Fibroblast of skin of left quadriceps (primary cell): Measurements from ENCODE around the gene ZNF554.
"Not testable (repeated sequence)": the region's sequence is repeated elsewhere in the genome, so short reads cannot be mapped to it uniquely, and the experiment has no call there.

Experiments used
- DNase-seq, 2 experiments: peaks; one replicate each; pipeline ENCODE4 v3.0.0-alpha.2; 2013; ENCODE audit warnings: low read depth in 2 of 2

ZNF554 gene

GRCh38 chr19:2807379-2808128 is 12.1 kb upstream of the ZNF554 start:
- DNase-seq = no peak

- no peak for DNase-seq
Measured at GRCh38 chr19:2808129-2808941, 11.3 kb upstream of the ZNF554 start.

- no peak for DNase-seq
Measured at GRCh38 chr19:2809387-2810140, 10.1 kb upstream of the ZNF554 start.

GRCh38 chr19:2810141-2811091 is 9.3 kb upstream of the ZNF554 start:
- DNase-seq = no peak

- no peak for DNase-seq
Measured at GRCh38 chr19:2811221-2811722, 8.4 kb upstream of the ZNF554 start.

GRCh38 chr19:2811735-2812413 is 7.8 kb upstream of the ZNF554 start:
- DNase-seq = no peak

GRCh38 chr19:2812414-2813234 is 7.0 kb upstream of the ZNF554 start:
- no peak for DNase-seq

GRCh38 chr19:2813235-2814160 is 6.2 kb upstream of the ZNF554 start:
- DNase-seq = no peak

GRCh38 chr19:2814426-2814825 is 5.2 kb upstream of the ZNF554 start:
- no peak for DNase-seq

GRCh38 chr19:2815191-2815614 is 4.5 kb upstream of the ZNF554 start:
- no peak for DNase-seq

GRCh38 chr19:2815923-2816322 is 3.7 kb upstream of the ZNF554 start:
- DNase-seq = no peak

GRCh38 chr19:2816641-2817040 is 3.0 kb upstream of the ZNF554 start:
- no peak for DNase-seq

GRCh38 chr19:2817237-2817829 is 2.3 kb upstream of the ZNF554 start:
- not testable (repeated sequence) for DNase-seq

GRCh38 chr19:2820112-2820702 is 539 bp downstream of the ZNF554 start:
- no peak for DNase-seq

- DNase-seq = no peak
Measured at GRCh38 chr19:2822846-2823245, 3.2 kb downstream of the ZNF554 start.

GRCh38 chr19:2823646-2824045 is 4.0 kb downstream of the ZNF554 start:
- no peak for DNase-seq

GRCh38 chr19:2824129-2824528 is 4.5 kb downstream of the ZNF554 start:
- no peak for DNase-seq

GRCh38 chr19:2827022-2827421 is 7.4 kb downstream of the ZNF554 start:
- no peak for DNase-seq
